Activated CD8-positive, alpha-beta memory T cell treated with anti-CD3 and anti-CD28 coated beads, Interleukin-2, amount 10 ng/mL, durations not matched to agents 7 days and 5 days (primary cell): ENCODE results near the gene BLTP3A. TPM values are rescaled to one million over a fixed set of nuclear protein-coding genes. Genes with fewer than 3 reads are reported as not detected.

Experiments
- ATAC-seq: fragments of 150-1000 bp; cut with Tn5 transposase; one replicate; pipeline ENCODE4 v1.10.0; 2021; ENCODE audit warnings: moderate library complexity
- CTCF ChIA-PET: fragments of 350-600 bp; sonication (Branson Sonifier 250); formaldehyde crosslinking; loops from one replicate; lab custom pipeline; 2021; ENCODE audit warnings: antibody characterized with exemption; lab: Charles Lee
- DNase-seq: peaks from one replicate; pipeline ENCODE4 v3.0.0-alpha.2; 2020
- H3K27ac Mint-ChIP-seq: one replicate; pipeline ENCODE4 v1.8.0; 2021; ENCODE audit warnings: mild to moderate bottlenecking, mixed read lengths
- H3K27me3 Mint-ChIP-seq: one replicate; pipeline ENCODE4 v1.8.0; 2021; ENCODE audit warnings: mixed read lengths
- H3K36me3 Mint-ChIP-seq: one replicate; pipeline ENCODE4 v1.8.0; 2021; ENCODE audit warnings: mild to moderate bottlenecking, mixed read lengths
- H3K4me1 Mint-ChIP-seq: one replicate; pipeline ENCODE4 v1.8.0; 2021; ENCODE audit warnings: mixed read lengths
- H3K4me3 Mint-ChIP-seq: one replicate; pipeline ENCODE4 v1.8.0; 2021; ENCODE audit warnings: mild to moderate bottlenecking, moderate library complexity, mixed read lengths
- H3K9me3 Mint-ChIP-seq: one replicate; pipeline ENCODE4 v1.8.0; 2022; ENCODE audit warnings: low read depth, mixed read lengths
- total RNA-seq, 2 experiments: library from RNA; stranded (reverse); gene quantifications; one replicate each; pipeline ENCODE4 v1.2.3, GENCODE V29; 2021

Gene BLTP3A
- total RNA-seq, 2 experiments from 2014 or later, result 14.4 to 15.7 TPM

GRCh38 chr6:34819571-34820480 lies 27.9 kb downstream of the BLTP3A start:
- no peaks in the 10 kb centered on the region for H3K4me1 Mint-ChIP-seq
- H3K36me3 Mint-ChIP-seq, result peaks cover 9% of the 10 kb centered on the region
- DNase-seq, result no peak
- no peaks in the 10 kb centered on the region for H3K9me3 Mint-ChIP-seq
- H3K4me3 Mint-ChIP-seq, result no peak overlapping the region
- no peaks in the 10 kb centered on the region for H3K27me3 Mint-ChIP-seq
- no peak overlapping the region for H3K27ac Mint-ChIP-seq
- no peak for ATAC-seq
- CTCF ChIA-PET, result no interaction called here

- no peaks in the 10 kb centered on the region for H3K9me3 Mint-ChIP-seq
- H3K4me3 Mint-ChIP-seq, result no peak overlapping the region
Measured at GRCh38 chr6:34829137-34829536, 37.3 kb downstream of the BLTP3A start.

GRCh38 chr6:34832942-34833341 lies 41.1 kb downstream of the BLTP3A start:
- DNase-seq (no peak), ATAC-seq (no peak)
- CTCF ChIA-PET, result no interaction called here
- peaks cover 19% of the 10 kb centered on the region for H3K4me1 Mint-ChIP-seq
- H3K27ac Mint-ChIP-seq, result no peak overlapping the region
- H3K27me3 Mint-ChIP-seq, result no peaks in the 10 kb centered on the region
- H3K9me3 Mint-ChIP-seq, result no peaks in the 10 kb centered on the region
- peaks cover 19% of the 10 kb centered on the region for H3K36me3 Mint-ChIP-seq
- no peak overlapping the region for H3K4me3 Mint-ChIP-seq

More at GRCh38 chr6:34829137-34829536, 37.3 kb downstream of the BLTP3A start:
- CTCF ChIA-PET, result no interaction called here
- no peak overlapping the region for H3K27ac Mint-ChIP-seq
- H3K4me1 Mint-ChIP-seq, result peaks cover 3% of the 10 kb centered on the region
- DNase-seq, result no peak
- ATAC-seq, result no peak
- no peaks in the 10 kb centered on the region for H3K27me3 Mint-ChIP-seq
- H3K36me3 Mint-ChIP-seq, result peaks cover 15% of the 10 kb centered on the region

GRCh38 chr6:34834789-34835518 lies 43.1 kb downstream of the BLTP3A start:
- no peaks in the 10 kb centered on the region for H3K27me3 Mint-ChIP-seq
- H3K4me3 Mint-ChIP-seq, result no peak overlapping the region
- H3K9me3 Mint-ChIP-seq, result no peaks in the 10 kb centered on the region
- peak; percentile 30 for ATAC-seq
- peaks cover 19% of the 10 kb centered on the region for H3K4me1 Mint-ChIP-seq
- CTCF ChIA-PET, result no interaction called here
- H3K27ac Mint-ChIP-seq, result no peak overlapping the region
- peaks cover 24% of the 10 kb centered on the region for H3K36me3 Mint-ChIP-seq
- no peak for DNase-seq

- CTCF ChIA-PET, result no interaction called here
- Mint-ChIP-seq H3K4me1 (peaks cover 19% of the 10 kb centered on the region), H3K4me3 (no peak overlapping the region), H3K27me3 (no peaks in the 10 kb centered on the region), H3K36me3 (peaks cover 24% of the 10 kb centered on the region), H3K27ac (peak overlapping the region; percentile 20), H3K9me3 (no peaks in the 10 kb centered on the region)
- ATAC-seq (no peak), DNase-seq (no peak)
Measured at GRCh38 chr6:34836008-34836407, 44.1 kb downstream of the BLTP3A start.

GRCh38 chr6:34836451-34836850 lies 44.6 kb downstream of the BLTP3A start:
- no peaks in the 10 kb centered on the region for H3K9me3 Mint-ChIP-seq
- CTCF ChIA-PET, result no interaction called here

GRCh38 chr6:34837528-34837927 lies 45.6 kb downstream of the BLTP3A start:
- H3K9me3 Mint-ChIP-seq, result no peaks in the 10 kb centered on the region
- no peak overlapping the region for H3K27ac Mint-ChIP-seq
- CTCF ChIA-PET, result no interaction called here
- ATAC-seq, result no peak
- no peaks in the 10 kb centered on the region for H3K27me3 Mint-ChIP-seq
- no peak for DNase-seq
- peaks cover 20% of the 10 kb centered on the region for H3K36me3 Mint-ChIP-seq
- H3K4me3 Mint-ChIP-seq, result no peak overlapping the region
- peaks cover 19% of the 10 kb centered on the region for H3K4me1 Mint-ChIP-seq

More at GRCh38 chr6:34836451-34836850, 44.6 kb downstream of the BLTP3A start:
- peaks cover 23% of the 10 kb centered on the region for H3K36me3 Mint-ChIP-seq
- no peak for DNase-seq
- H3K27me3 Mint-ChIP-seq, result no peaks in the 10 kb centered on the region
- H3K27ac Mint-ChIP-seq, result peak overlapping the region; percentile 20
- ATAC-seq, result no peak
- H3K4me1 Mint-ChIP-seq, result peaks cover 19% of the 10 kb centered on the region
- no peak overlapping the region for H3K4me3 Mint-ChIP-seq

GRCh38 chr6:34839666-34840352 lies 47.9 kb downstream of the BLTP3A start:
- H3K4me3 Mint-ChIP-seq, result no peak overlapping the region
- no peak for ATAC-seq
- CTCF ChIA-PET, result interaction anchor here (0.6 kb wide), 1 partner anchor 272 kb away, joined by 4 read pairs; no protein-coding TSS in a partner anchor
- peaks cover 17% of the 10 kb centered on the region for H3K4me1 Mint-ChIP-seq
- no peaks in the 10 kb centered on the region for H3K9me3 Mint-ChIP-seq
- no peak for DNase-seq
- H3K27ac Mint-ChIP-seq, result no peak overlapping the region
- peaks cover 17% of the 10 kb centered on the region for H3K36me3 Mint-ChIP-seq
- no peaks in the 10 kb centered on the region for H3K27me3 Mint-ChIP-seq

Other genes starting within 250 kb of the BLTP3A start
- under 1 TPM in 1 of 2 experiments, not detected in 1; 0.12 TPM for gene SPDEF, start 235.8 kb upstream of the BLTP3A start, total RNA-seq
- 10 to 100 TPM; 73.7 to 79.8 TPM for gene ILRUN, start 95.3 kb upstream of the BLTP3A start, total RNA-seq
- gene SNRPC, start 34.6 kb upstream of the BLTP3A start, total RNA-seq, result 100 to 1,000 TPM; 122 to 140 TPM
- 10 to 100 TPM; 29.4 to 32.2 TPM for gene TAF11, start 96.0 kb downstream of the BLTP3A start, total RNA-seq
- 1 to 10 TPM; 8.3 to 9.6 TPM for gene ANKS1A, start 97.2 kb downstream of the BLTP3A start, total RNA-seq